ENCODE measurements around the gene SPTBN4. TPM values are rescaled to one million over a fixed set of nuclear protein-coding genes. Genes with fewer than 3 reads are reported as not detected.

The SPTBN4 gene
- polyA plus RNA-seq, 6 donors from 2014 or later: not detected

DNA sequence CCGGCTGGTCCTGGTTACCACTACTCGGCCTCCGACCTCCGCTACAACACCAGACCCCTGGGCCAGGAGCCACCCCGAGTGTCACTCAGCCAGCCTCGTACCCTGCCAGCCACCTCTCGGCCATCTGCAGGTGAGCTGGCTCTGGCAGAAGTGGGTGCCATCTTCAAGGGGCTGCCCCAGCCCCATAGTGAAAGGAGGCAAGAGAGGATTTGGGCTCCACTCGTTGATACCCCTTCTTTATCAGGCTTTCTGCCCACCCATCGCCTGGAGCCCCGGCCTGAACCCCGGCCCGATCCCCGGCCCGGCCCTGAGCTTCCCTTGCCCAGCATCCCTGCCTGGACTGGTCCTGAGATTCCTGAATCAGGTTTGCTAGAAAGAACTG is 141.4 kb downstream of the SPTBN4 start:
- peaks cover 0 to 5% (median 0%) of the 10 kb centered on the region in 7 donors for H3K9me3 Mint-ChIP-seq
- H3K36me3 Mint-ChIP-seq: no peaks in the 10 kb centered on the region
- H3K4me3 Mint-ChIP-seq: peak overlapping the region; percentile 31 to 94 (median 80)
- H3K27ac Mint-ChIP-seq: peak overlapping the region in 1 of 6 donors; percentile 87
- H3K4me1 Mint-ChIP-seq: peaks cover 54 to 81% (median 66%) of the 10 kb centered on the region in 3 donors
- DNase-seq (no peak), ATAC-seq (ENCODE audit: low read depth in 2 of 2) (no peak)
- peaks cover 0 to 12% (median 0%) of the 10 kb centered on the region in 3 donors for H3K27me3 Mint-ChIP-seq

DNA sequence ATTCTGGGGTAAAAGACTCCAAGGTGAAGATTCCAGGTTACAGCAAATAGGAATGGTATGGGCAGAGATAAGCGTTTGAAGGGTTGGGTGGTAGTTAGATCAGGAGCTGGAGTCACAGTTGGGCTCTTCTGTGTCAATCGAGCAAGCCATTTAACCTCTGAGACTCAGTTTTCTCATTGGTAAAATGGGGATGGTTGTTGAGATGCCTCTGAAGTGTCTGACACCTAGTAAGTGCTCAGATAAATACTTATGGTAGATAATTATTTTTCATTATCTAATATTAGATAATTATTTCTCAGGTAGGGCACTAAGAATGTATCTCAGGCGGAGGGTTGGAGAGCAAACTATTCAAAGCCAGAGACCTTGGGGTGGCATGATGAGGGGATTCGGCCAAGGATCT is 142.2 kb downstream of the SPTBN4 start:
- no peaks in the 10 kb centered on the region for H3K36me3 Mint-ChIP-seq

DNA sequence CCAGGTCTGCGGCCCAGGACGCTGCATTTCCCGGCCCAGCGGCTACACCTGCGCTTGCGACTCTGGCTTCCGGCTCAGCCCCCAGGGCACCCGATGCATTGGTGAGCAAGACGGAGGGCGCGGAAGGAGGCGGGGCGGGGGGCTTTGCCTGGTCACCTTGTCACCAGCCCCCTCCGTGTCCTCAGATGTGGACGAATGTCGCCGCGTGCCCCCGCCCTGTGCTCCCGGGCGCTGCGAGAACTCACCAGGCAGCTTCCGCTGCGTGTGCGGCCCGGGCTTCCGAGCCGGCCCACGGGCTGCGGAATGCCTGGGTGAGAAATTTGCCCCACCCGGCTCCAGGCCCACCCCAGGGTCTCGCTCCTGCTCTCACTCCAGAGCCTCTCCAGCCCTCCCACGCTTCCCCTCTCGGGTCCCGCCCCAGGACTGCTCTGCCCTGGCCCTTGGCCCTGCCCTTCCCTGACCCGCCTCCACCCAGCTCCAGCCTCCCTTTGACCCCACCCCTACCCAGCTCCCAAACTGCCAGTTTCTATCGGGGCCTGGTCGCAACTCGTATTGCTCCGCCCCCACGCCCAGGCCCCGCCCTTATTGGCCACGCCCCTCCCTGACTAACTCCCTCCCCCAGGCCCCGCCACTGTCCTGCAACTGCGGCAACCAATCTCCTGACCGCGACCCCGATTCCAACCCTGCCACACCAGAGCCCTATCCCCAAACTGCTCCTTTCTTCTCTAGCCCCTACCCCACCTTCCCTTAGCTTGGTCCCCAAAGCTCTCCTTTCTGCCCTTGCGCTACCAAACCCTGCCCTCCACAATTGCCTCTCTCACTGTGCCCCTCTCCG is 143.0 kb downstream of the SPTBN4 start:
- Mint-ChIP-seq H3K4me3 (peak overlapping the region; percentile 79 to 93 (median 88)), H3K4me1 (peaks cover 56 to 79% (median 66%) of the 10 kb centered on the region in 3 donors), H3K27ac (peak overlapping the region; percentile 89 to 100 (median 96)), H3K27me3 (peaks cover 0 to 12% (median 0%) of the 10 kb centered on the region in 3 donors), H3K36me3 (no peaks in the 10 kb centered on the region), H3K9me3 (no peaks in the 10 kb centered on the region)
- DNase-seq: peak; percentile 80
- peak; percentile 33 to 50 for ATAC-seq (ENCODE audit: low read depth in 2 of 2)

More for the DNA sequence above, 142.2 kb downstream of the SPTBN4 start:
- H3K27ac Mint-ChIP-seq: peak overlapping the region in 4 of 6 donors; percentile 32 to 100 (median 93)
- H3K4me1 Mint-ChIP-seq: peaks cover 52 to 80% (median 66%) of the 10 kb centered on the region in 3 donors
- H3K27me3 Mint-ChIP-seq: peaks cover 0 to 12% (median 0%) of the 10 kb centered on the region in 3 donors
- peaks cover 0 to 3% (median 0%) of the 10 kb centered on the region in 7 donors for H3K9me3 Mint-ChIP-seq
- ATAC-seq (ENCODE audit: low read depth in 2 of 2): no peak
- no peak for DNase-seq
- peak overlapping the region; percentile 79 to 93 (median 88) for H3K4me3 Mint-ChIP-seq

DNA sequence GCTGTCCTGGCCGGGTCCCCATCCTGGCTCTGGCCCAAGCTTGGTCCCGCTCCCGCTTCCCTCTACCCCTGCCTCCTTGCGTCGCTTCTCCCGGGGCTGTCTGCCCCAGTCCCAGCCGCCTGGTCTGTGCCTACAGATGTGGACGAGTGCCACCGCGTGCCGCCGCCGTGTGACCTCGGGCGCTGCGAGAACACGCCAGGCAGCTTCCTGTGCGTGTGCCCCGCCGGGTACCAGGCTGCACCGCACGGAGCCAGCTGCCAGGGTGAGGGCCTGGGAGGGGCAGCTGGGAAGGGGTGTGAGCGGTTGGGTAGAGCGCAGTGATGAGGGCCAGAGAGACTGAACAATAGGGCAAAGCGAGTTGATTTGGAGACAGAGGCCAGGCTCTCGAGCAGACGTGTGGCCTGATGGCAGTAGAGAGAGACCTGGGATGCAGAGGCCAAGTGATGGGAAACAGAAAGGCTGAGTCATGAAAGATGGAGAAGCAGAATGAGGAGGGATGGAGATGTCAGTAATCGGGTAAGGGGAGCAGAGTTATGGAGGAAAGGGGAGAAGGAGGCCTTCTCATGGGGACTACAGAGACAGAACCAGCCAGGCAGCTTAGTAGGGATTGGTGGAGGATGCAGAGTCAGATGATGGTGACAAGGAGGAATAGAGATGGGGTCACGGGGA is 143.7 kb downstream of the SPTBN4 start:
- Mint-ChIP-seq H3K9me3 (no peaks in the 10 kb centered on the region), H3K36me3 (no peaks in the 10 kb centered on the region), H3K27me3 (peaks cover 0 to 12% (median 0%) of the 10 kb centered on the region in 3 donors), H3K4me1 (peaks cover 55 to 80% (median 63%) of the 10 kb centered on the region in 3 donors), H3K4me3 (peak overlapping the region; percentile 79 to 93 (median 88)), H3K27ac (peak overlapping the region; percentile 89 to 100 (median 96))
- DNase-seq (peak; percentile 69), ATAC-seq (ENCODE audit: low read depth in 2 of 2) (peak; percentile 48)

DNA sequence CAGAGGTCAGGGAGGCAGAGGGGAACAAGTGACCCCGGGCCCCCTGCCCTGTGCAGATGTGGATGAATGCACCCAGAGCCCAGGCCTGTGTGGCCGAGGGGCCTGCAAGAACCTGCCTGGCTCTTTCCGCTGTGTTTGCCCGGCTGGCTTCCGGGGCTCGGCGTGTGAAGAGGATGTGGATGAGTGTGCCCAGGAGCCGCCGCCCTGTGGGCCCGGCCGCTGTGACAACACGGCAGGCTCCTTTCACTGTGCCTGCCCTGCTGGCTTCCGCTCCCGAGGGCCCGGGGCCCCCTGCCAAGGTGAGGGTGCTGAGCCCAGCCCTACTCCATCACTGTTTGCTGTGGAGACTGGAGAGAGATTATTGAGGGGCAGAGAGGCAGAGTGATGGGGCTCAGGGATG is 144.3 kb downstream of the SPTBN4 start:
- Mint-ChIP-seq H3K9me3 (no peaks in the 10 kb centered on the region), H3K4me3 (peak overlapping the region in 3 of 8 donors; percentile 89 to 93 (median 89)), H3K4me1 (peaks cover 54 to 76% (median 62%) of the 10 kb centered on the region in 3 donors), H3K27me3 (peaks cover 0 to 12% (median 0%) of the 10 kb centered on the region in 3 donors), H3K27ac (peak overlapping the region in 4 of 6 donors; percentile 89 to 100 (median 97)), H3K36me3 (no peaks in the 10 kb centered on the region)
- ATAC-seq (ENCODE audit: low read depth in 2 of 2) (no peak), DNase-seq (no peak)

DNA sequence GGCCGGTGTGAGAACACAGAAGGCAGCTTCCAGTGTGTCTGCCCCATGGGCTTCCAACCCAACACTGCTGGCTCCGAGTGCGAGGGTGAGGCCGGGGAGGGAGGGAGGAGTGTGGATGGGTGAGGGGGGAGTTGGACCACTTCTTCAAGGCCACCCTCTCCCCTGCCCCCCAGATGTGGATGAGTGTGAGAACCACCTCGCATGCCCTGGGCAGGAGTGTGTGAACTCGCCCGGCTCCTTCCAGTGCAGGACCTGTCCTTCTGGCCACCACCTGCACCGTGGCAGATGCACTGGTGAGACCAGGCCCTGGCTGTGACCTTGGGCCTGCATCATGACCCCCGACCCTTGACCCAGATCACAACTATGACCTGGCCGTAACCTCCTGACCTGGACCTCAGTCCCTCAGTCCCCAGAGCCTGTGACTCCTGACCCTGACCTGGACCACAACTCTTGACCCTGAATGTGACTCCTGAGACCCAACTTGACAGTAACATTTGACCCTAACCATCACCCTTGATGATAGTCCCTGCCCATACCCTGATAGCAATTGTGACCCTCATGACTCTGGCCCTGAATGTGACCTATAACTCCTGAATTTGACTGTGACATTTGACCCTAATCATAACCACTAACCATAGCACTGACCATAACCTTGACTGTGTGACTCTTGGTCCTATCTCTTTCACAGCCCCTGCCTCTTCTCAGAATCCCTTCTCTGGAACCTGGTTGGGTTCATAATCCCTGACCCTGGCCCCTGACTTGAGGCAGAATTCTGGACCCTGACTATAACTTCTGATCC is 145.3 kb downstream of the SPTBN4 start:
- DNase-seq (no peak), ATAC-seq (ENCODE audit: low read depth in 2 of 2) (no peak)
- H3K36me3 Mint-ChIP-seq: no peaks in the 10 kb centered on the region
- H3K9me3 Mint-ChIP-seq: no peaks in the 10 kb centered on the region
- H3K27me3 Mint-ChIP-seq: peaks cover 0 to 8% (median 0%) of the 10 kb centered on the region in 3 donors
- peak overlapping the region in 4 of 6 donors; percentile 76 to 89 (median 87) for H3K27ac Mint-ChIP-seq
- H3K4me1 Mint-ChIP-seq: peaks cover 52 to 68% (median 61%) of the 10 kb centered on the region in 3 donors
- peak overlapping the region in 6 of 8 donors; percentile 62 to 98 (median 91) for H3K4me3 Mint-ChIP-seq

DNA sequence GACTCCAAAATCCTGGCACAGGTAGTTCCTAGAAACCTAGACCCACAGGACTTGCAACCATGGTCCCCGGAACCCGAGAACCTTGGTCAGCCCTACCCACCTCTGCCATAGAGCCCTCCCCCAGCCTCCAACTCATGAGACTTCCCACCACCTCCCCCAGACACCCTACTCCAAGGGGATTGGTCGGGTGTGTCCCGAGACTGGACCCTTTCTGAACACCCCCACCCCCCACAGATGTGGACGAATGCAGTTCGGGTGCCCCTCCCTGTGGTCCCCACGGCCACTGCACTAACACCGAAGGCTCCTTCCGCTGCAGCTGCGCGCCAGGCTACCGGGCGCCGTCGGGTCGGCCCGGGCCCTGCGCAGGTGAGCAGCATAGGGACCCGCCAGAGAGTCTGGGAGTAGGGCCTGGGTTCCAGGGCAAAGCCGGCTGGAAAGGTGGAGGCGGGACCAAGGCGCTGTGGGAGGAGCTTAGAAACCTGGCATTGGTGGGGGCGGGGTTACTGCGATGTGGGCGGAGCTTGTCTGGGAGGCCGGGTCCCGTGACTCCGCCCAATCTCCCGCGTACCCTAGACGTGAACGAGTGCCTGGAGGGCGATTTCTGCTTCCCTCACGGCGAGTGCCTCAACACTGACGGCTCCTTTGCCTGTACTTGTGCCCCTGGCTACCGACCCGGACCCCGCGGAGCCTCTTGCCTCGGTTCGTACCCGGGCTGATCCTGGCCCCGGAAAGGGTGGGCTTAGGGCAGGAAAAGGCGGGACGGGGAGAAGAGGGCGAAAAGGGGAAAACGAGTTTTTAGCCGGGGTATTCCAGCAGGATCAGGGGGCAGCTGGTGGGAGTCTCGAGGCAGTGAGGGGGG is 146.3 kb downstream of the SPTBN4 start:
- H3K27ac Mint-ChIP-seq: peak overlapping the region; percentile 86 to 96 (median 94)
- ATAC-seq (ENCODE audit: low read depth in 2 of 2) (no peak), DNase-seq (peak; percentile 39)
- peaks cover 45 to 59% (median 56%) of the 10 kb centered on the region in 3 donors for H3K4me1 Mint-ChIP-seq
- peaks cover 0 to 2% (median 0%) of the 10 kb centered on the region in 3 donors for H3K27me3 Mint-ChIP-seq
- peak overlapping the region; percentile 93 to 98 (median 96) for H3K4me3 Mint-ChIP-seq
- no peaks in the 10 kb centered on the region for H3K36me3 Mint-ChIP-seq
- H3K9me3 Mint-ChIP-seq: no peaks in the 10 kb centered on the region

DNA sequence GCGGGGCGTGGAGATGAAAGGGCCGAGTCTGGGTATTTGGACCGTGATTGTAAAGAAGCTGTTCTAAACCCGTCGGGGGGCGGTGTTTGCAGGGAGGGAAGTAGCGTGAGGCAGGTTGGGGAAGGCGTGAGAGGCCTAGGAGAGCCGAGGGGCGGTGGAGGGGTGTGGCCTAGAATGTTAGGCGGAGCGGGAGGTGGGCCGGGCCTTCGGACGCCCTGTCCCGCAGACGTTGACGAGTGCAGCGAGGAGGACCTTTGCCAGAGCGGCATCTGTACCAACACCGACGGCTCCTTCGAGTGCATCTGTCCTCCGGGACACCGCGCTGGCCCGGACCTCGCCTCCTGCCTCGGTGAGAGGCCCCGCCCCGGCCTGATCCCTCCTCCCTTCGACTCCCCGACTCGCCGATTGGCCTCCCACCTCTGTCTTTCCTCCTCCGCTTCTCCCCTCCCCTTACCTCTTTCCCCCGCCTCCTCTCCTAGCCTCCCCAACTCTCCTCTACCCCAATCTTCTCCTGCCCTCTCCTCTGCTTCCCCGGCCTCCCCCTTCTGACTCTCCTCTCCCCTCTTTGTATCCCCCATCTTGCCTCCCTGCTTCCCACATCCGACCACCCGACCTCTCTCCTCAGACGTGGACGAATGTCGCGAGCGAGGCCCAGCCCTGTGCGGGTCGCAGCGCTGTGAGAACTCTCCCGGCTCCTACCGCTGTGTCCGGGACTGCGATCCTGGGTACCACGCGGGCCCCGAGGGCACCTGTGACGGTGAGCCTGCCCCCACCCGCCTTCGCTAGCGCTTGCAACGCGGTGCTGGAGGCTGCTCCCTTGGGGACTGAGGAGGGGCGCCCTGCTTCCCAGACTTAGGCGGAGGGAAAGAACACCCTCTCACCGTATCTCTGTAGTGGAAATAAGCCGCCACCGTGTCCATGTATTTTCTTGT is 147.2 kb downstream of the SPTBN4 start:
- peak overlapping the region; percentile 93 to 98 (median 96) for H3K4me3 Mint-ChIP-seq
- peak overlapping the region; percentile 86 to 96 (median 94) for H3K27ac Mint-ChIP-seq
- H3K4me1 Mint-ChIP-seq: peaks cover 40 to 51% (median 50%) of the 10 kb centered on the region in 3 donors

DNA sequence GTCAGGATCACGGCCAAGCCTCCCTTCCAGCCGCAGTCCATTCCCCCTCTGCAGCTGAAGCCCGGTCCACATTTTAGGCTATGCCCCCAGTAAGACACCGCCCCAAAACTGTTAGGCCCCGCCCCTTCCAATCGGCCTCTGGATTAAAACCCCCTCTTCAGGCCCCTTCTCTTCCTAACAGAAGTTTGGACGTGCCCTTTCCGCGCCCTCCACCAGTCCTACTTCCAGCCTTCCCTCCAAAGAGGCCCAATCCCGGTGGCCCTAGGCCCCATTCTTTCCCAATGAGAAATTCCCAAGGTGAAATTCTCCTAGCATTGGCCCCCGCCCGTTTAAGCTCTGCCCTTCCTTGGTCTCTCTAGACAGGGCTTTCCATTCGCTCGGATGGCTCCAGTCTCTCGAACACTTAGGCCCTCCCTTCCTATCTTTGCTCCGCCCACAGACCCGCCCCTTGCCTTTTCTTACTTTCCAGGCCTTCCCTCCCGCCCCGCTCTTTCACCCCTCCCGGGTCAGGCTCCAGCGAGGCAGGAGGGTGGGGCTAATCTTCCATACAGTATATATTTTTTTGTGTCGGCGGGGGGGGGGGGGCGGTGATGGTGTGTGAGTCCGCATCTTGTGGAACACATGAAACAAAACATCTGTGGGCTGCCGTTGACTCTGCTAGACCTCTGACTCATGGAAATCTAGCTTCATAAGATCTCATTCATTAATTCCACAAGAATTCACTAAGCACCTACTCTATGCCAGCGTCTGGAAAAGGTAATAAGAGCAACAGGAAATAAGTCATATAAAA is 148.0 kb downstream of the SPTBN4 start:
- peaks cover 37 to 45% (median 44%) of the 10 kb centered on the region in 3 donors for H3K4me1 Mint-ChIP-seq
- H3K4me3 Mint-ChIP-seq: peak overlapping the region; percentile 93 to 98 (median 96)
- no peak for ATAC-seq (ENCODE audit: low read depth in 2 of 2)
- DNase-seq: no peak
- peak overlapping the region in 5 of 6 donors; percentile 44 to 91 (median 76) for H3K27ac Mint-ChIP-seq
- no peaks in the 10 kb centered on the region for H3K27me3 Mint-ChIP-seq
- H3K36me3 Mint-ChIP-seq: peaks cover 6 to 7% of the 10 kb centered on the region in 2 donors
- H3K9me3 Mint-ChIP-seq: no peaks in the 10 kb centered on the region

More for the DNA sequence above, 147.2 kb downstream of the SPTBN4 start:
- peak; percentile 62 to 64 for ATAC-seq (ENCODE audit: low read depth in 2 of 2)
- Mint-ChIP-seq H3K9me3 (no peaks in the 10 kb centered on the region), H3K27me3 (no peaks in the 10 kb centered on the region), H3K36me3 (no peaks in the 10 kb centered on the region)
- DNase-seq: peak; percentile 84

DNA sequence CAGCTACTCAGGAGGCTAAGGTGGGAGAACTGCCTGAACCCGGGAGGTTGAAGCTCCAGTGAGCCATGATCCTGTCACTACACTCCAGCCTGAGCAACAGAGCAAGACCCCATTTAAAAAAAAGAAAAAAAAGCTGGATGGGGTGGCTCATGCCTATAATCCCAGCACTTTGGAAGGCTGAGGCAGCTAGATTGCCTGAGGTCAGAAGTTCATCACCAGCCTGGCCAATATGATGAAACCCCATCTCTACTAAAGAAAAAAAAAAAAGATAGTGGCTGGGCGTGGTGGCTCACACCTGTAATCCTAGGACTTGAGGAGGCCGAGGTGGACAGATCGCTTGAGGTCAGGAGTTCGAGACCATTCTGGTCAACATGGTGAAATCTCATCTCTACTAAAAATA is 149.4 kb downstream of the SPTBN4 start:
- no peaks in the 10 kb centered on the region for H3K27me3 Mint-ChIP-seq
- H3K9me3 Mint-ChIP-seq: no peaks in the 10 kb centered on the region
- no peak for DNase-seq
- H3K36me3 Mint-ChIP-seq: peaks cover 9 to 13% of the 10 kb centered on the region in 2 donors
- no peak for ATAC-seq (ENCODE audit: low read depth in 2 of 2)
- no peak overlapping the region for H3K27ac Mint-ChIP-seq
- H3K4me1 Mint-ChIP-seq: peaks cover 27 to 34% (median 33%) of the 10 kb centered on the region in 3 donors
- no peak overlapping the region for H3K4me3 Mint-ChIP-seq

DNA sequence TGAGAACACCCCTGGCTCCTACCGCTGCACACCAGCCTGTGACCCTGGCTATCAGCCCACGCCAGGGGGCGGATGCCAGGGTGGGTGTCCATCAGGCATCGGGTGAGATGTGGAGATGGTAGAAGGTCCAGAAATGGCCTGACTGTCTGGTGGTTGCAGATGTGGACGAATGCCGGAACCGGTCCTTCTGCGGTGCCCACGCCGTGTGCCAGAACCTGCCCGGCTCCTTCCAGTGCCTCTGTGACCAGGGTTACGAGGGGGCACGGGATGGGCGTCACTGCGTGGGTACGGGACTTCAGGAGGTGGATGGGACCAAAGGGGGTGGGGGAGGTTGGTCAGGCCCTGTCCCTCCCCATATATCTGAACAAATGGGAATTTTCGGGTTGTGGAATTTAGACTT is 150.1 kb downstream of the SPTBN4 start:
- no peak overlapping the region for H3K4me3 Mint-ChIP-seq
- ATAC-seq (ENCODE audit: low read depth in 2 of 2) (no peak), DNase-seq (no peak)
- no peak overlapping the region for H3K27ac Mint-ChIP-seq
- no peaks in the 10 kb centered on the region for H3K27me3 Mint-ChIP-seq
- H3K36me3 Mint-ChIP-seq: peaks cover 9 to 19% of the 10 kb centered on the region in 2 donors
- no peaks in the 10 kb centered on the region for H3K9me3 Mint-ChIP-seq
- peaks cover 29 to 31% (median 30%) of the 10 kb centered on the region in 3 donors for H3K4me1 Mint-ChIP-seq

Measured in naive B cell (primary cell).